NB4 (cell line): ENCODE results near the gene GPATCH2L.
A peak's percentile ranks its signal among the peaks of the same experiment; 100 is the strongest.

ENCODE experiments used
- DNase-seq: peaks from one replicate; pipeline ENCODE4 v3.0.0; 2010; ENCODE audit warnings: low read depth
- H3K4me3 ChIP-seq: one replicate; pipeline ENCODE4 v1.5.1; 2011; ENCODE audit warnings: mild to moderate bottlenecking, low read depth, low read length, moderate library complexity
- CTCF ChIP-seq: IDR thresholded peaks from one replicate; pipeline ENCODE4 v1.5.1; 2012; ENCODE audit warnings: low read depth, low read length
- MAX ChIP-seq: IDR thresholded peaks from 2 replicates; pipeline ENCODE4 v1.6.1; 2011; ENCODE audit warnings: low read depth, low read length
- MYC ChIP-seq: IDR thresholded peaks from 2 replicates; pipeline ENCODE4 v1.6.1; 2011; ENCODE audit warnings: low read depth, low read length
- POLR2A ChIP-seq: IDR thresholded peaks from 2 replicates; pipeline ENCODE4 v1.6.1; 2011; ENCODE audit warnings: mild to moderate bottlenecking; ENCODE audit not compliant: insufficient read length; ENCODE audit errors: extremely low read depth

The GPATCH2L gene

GRCh38 chr14:76208340-76208739 lies 56.6 kb downstream of the GPATCH2L start:
- DNase-seq = no peak
- H3K4me3 ChIP-seq = no peak overlapping the region
- TF ChIP-seq MYC (no peak), POLR2A (no peak), MAX (no peak), CTCF (no peak)

GRCh38 chr14:76212242-76212641 lies 60.5 kb downstream of the GPATCH2L start:
- DNase-seq = no peak
- H3K4me3 ChIP-seq = no peak overlapping the region
- TF ChIP-seq MAX (no peak), CTCF (no peak)

GRCh38 chr14:76217179-76217578 lies 65.5 kb downstream of the GPATCH2L start:
- TF ChIP-seq CTCF (no peak), MYC (no peak), MAX (no peak), POLR2A (no peak)
- H3K4me3 ChIP-seq = no peak overlapping the region
- DNase-seq = no peak

GRCh38 chr14:76218662-76219061 lies 66.9 kb downstream of the GPATCH2L start:
- TF ChIP-seq MYC = no peak
- no peak for TF ChIP-seq MAX
- TF ChIP-seq POLR2A = no peak
- TF ChIP-seq CTCF = no peak
- no peak for DNase-seq
- no peak overlapping the region for H3K4me3 ChIP-seq

GRCh38 chr14:76219873-76220272 lies 68.2 kb downstream of the GPATCH2L start:
- no peak for DNase-seq
- TF ChIP-seq MAX (no peak), POLR2A (no peak), CTCF (no peak), MYC (no peak)
- H3K4me3 ChIP-seq = no peak overlapping the region

GRCh38 chr14:76227450-76228050 lies 75.8 kb downstream of the GPATCH2L start:
- peak; percentile 78 for DNase-seq
- TF ChIP-seq MYC = no peak
- peak; percentile 29; the same call in 1 of the 2 replicates for TF ChIP-seq MAX
- TF ChIP-seq CTCF = no peak
- TF ChIP-seq POLR2A = no peak

More at GRCh38 chr14:76227450-76228050, 75.8 kb downstream of the GPATCH2L start:
- H3K4me3 ChIP-seq = no peak overlapping the region
